Activated CD4-positive, alpha-beta T cell treated with anti-CD3 and anti-CD28 coated beads, Interleukin-2, amount 10 ng/mL, durations not matched to agents 24 days and 14 days (primary cell): Measurements from ENCODE around the gene CXCL1. TPM values are rescaled to one million over a fixed set of nuclear protein-coding genes. Genes with fewer than 3 reads are reported as not detected.

Experiments used
- total RNA-seq: library from RNA; stranded (reverse); gene quantifications from 2 replicates; pipeline ENCODE4 v1.2.3, GENCODE V29; 2022

Gene CXCL1
- total RNA-seq, 1 donor from 2014 or later, result not detected

Other genes starting within 250 kb of the CXCL1 start
- gene RASSF6, start 249.0 kb upstream of the CXCL1 start, total RNA-seq, result not detected in 2 replicates
- 10.8 and 11.8 TPM in 2 replicates for gene CXCL8, start 128.8 kb upstream of the CXCL1 start, total RNA-seq
- not detected in 2 replicates for gene CXCL6, start 32.7 kb upstream of the CXCL1 start, total RNA-seq
- not detected in 2 replicates for gene PF4V1, start 16.1 kb upstream of the CXCL1 start, total RNA-seq
- not detected in 2 replicates for gene PF4, start 112.6 kb downstream of the CXCL1 start, total RNA-seq
- not detected in 2 replicates for gene PPBP, start 118.8 kb downstream of the CXCL1 start, total RNA-seq
- gene CXCL5, start 129.3 kb downstream of the CXCL1 start, total RNA-seq, result not detected in 2 replicates
- not detected in 2 replicates for gene CXCL3, start 169.3 kb downstream of the CXCL1 start, total RNA-seq
- gene CXCL2, start 229.8 kb downstream of the CXCL1 start, total RNA-seq, result not detected in 2 replicates